ENCODE data around the gene RAPGEF4.
A peak's percentile ranks its signal among the peaks of the same experiment; 100 is the strongest.
"Not testable (repeated sequence)": the region's sequence is repeated elsewhere in the genome, so short reads cannot be mapped to it uniquely, and the experiment has no call there.

The RAPGEF4 gene

GRCh38 chr2:172726172-172726735 is 9.4 kb upstream of the RAPGEF4 start:
- no peak for DNase-seq (ENCODE audit: low spot score)

- DNase-seq (ENCODE audit: low spot score) = no peak
Observed at GRCh38 chr2:172730411-172730810, 5.2 kb upstream of the RAPGEF4 start.

GRCh38 chr2:172734711-172735581 is 699 bp upstream of the RAPGEF4 start:
- DNase-seq (ENCODE audit: low spot score) = peak; percentile 40

- no peak for DNase-seq (ENCODE audit: low spot score)
Observed at GRCh38 chr2:172736424-172737174, 954 bp downstream of the RAPGEF4 start.

- DNase-seq (ENCODE audit: low spot score) = no peak
Observed at GRCh38 chr2:172739661-172740266, 4.1 kb downstream of the RAPGEF4 start.

GRCh38 chr2:172740856-172741255 is 5.2 kb downstream of the RAPGEF4 start:
- DNase-seq (ENCODE audit: low spot score) = no peak

GRCh38 chr2:172742931-172743540 is 7.4 kb downstream of the RAPGEF4 start:
- no peak for DNase-seq (ENCODE audit: low spot score)

GRCh38 chr2:172743898-172744297 is 8.3 kb downstream of the RAPGEF4 start:
- DNase-seq (ENCODE audit: low spot score) = no peak

GRCh38 chr2:172745636-172746035 is 10.0 kb downstream of the RAPGEF4 start:
- DNase-seq (ENCODE audit: low spot score) = no peak

- DNase-seq (ENCODE audit: low spot score) = not testable (repeated sequence)
Observed at GRCh38 chr2:172748543-172748942, 12.9 kb downstream of the RAPGEF4 start.

- DNase-seq (ENCODE audit: low spot score) = no peak
Observed at GRCh38 chr2:172749388-172749787, 13.7 kb downstream of the RAPGEF4 start.

GRCh38 chr2:172751564-172751963 is 15.9 kb downstream of the RAPGEF4 start:
- no peak for DNase-seq (ENCODE audit: low spot score)

- no peak for DNase-seq (ENCODE audit: low spot score)
Observed at GRCh38 chr2:172753610-172754009, 18.0 kb downstream of the RAPGEF4 start.

- DNase-seq (ENCODE audit: low spot score) = no peak
Observed at GRCh38 chr2:172759441-172759840, 23.8 kb downstream of the RAPGEF4 start.

GRCh38 chr2:172761306-172761705 is 25.7 kb downstream of the RAPGEF4 start:
- DNase-seq (ENCODE audit: low spot score) = no peak

- no peak for DNase-seq (ENCODE audit: low spot score)
Observed at GRCh38 chr2:172762574-172762973, 26.9 kb downstream of the RAPGEF4 start.

GRCh38 chr2:172763079-172763478 is 27.4 kb downstream of the RAPGEF4 start:
- no peak for DNase-seq (ENCODE audit: low spot score)

GRCh38 chr2:172765662-172766061 is 30.0 kb downstream of the RAPGEF4 start:
- DNase-seq (ENCODE audit: low spot score) = no peak

- DNase-seq (ENCODE audit: low spot score) = no peak
Observed at GRCh38 chr2:172768401-172768800, 32.8 kb downstream of the RAPGEF4 start.

- DNase-seq (ENCODE audit: low spot score) = no peak
Observed at GRCh38 chr2:172769879-172770278, 34.2 kb downstream of the RAPGEF4 start.

GRCh38 chr2:172770887-172771286 is 35.2 kb downstream of the RAPGEF4 start:
- no peak for DNase-seq (ENCODE audit: low spot score)

GRCh38 chr2:172772633-172773032 is 37.0 kb downstream of the RAPGEF4 start:
- DNase-seq (ENCODE audit: low spot score) = peak; percentile 26
